HepG2 (cell line): ENCODE data around the gene DRAXIN. TPM values are rescaled to one million over a fixed set of nuclear protein-coding genes. Genes with fewer than 3 reads are reported as not detected.

Experiments used
- AGO2 ChIP-seq: fragments of 200-400 bp; formaldehyde crosslinking; optimal IDR thresholded peaks from 2 replicates; pipeline ENCODE3; 2017; ENCODE audit warnings: mild to moderate bottlenecking, low read depth, low read length, moderate library complexity
- AHR ChIP-seq: IDR thresholded peaks from 2 replicates; pipeline ENCODE4 v1.6.1; 2018; ENCODE audit warnings: missing genetic modification reagents, missing compliant biosample characterization
- CCAR2 ChIP-seq: fragments of 200-400 bp; formaldehyde crosslinking; optimal IDR thresholded peaks from 2 replicates; pipeline ENCODE3; 2018; ENCODE audit warnings: low read depth, mild to moderate bottlenecking, low read length, moderate library complexity
- CEBPB ChIP-seq: IDR thresholded peaks from 2 replicates; pipeline ENCODE4 v1.6.1; 2011; ENCODE audit warnings: low read depth, low read length, improper control_type of control experiment, borderline replicate concordance
- E2F2 ChIP-seq: sonication (generic); formaldehyde crosslinking; IDR thresholded peaks from 2 replicates; pipeline ENCODE4 v1.4.0; 2020; ENCODE audit warnings: missing genetic modification reagents, borderline replicate concordance
- ELF3 ChIP-seq: IDR thresholded peaks from 2 replicates; pipeline ENCODE4 v1.6.1; 2016; ENCODE audit warnings: missing genetic modification reagents, missing compliant biosample characterization
- FOXA1 ChIP-seq, 2 experiments: fragments of 450-650 bp in 1 of 2; sonication (generic) in 1 of 2; formaldehyde crosslinking in 1 of 2; IDR thresholded peaks; 2 replicates each; pipeline versions ENCODE4 v1.4.0 to v1.6.1; 2016 to 2020; ENCODE audit warnings: missing genetic modification reagents in 1 of 2
- HIC2 ChIP-seq: sonication (generic); formaldehyde crosslinking; IDR thresholded peaks from 2 replicates; pipeline ENCODE4 v1.9.0; 2022; ENCODE audit warnings: low read depth, missing genetic modification reagents
- MAZ ChIP-seq, 2 experiments: sonication (generic) in 1 of 2; formaldehyde crosslinking in 1 of 2; IDR thresholded peaks; 2 replicates each; pipeline versions ENCODE4 v1.5.0 to v1.6.1; 2012 to 2020; ENCODE audit warnings: low read depth in 2 of 2, mild to moderate bottlenecking in 2 of 2, borderline replicate concordance in 1 of 2, improper control_type of control experiment in 1 of 2, low read length in 1 of 2, missing genetic modification reagents in 1 of 2, moderate library complexity in 1 of 2
- MIER2 ChIP-seq: IDR thresholded peaks from 2 replicates; pipeline ENCODE4 v1.6.1; 2016; ENCODE audit warnings: missing biosample characterization, missing genetic modification reagents
- NCOA2 ChIP-seq: sonication (generic); formaldehyde crosslinking; IDR thresholded peaks from 2 replicates; pipeline ENCODE4 v1.8.0; 2022; ENCODE audit warnings: inconsistent platforms
- PBX2 ChIP-seq: IDR thresholded peaks from 2 replicates; pipeline ENCODE4 v1.6.1; 2016; ENCODE audit warnings: control low read depth
- RARA ChIP-seq: IDR thresholded peaks from 2 replicates; pipeline ENCODE4 v1.6.1; 2016; ENCODE audit warnings: missing genetic modification reagents, missing compliant biosample characterization
- RBM39 ChIP-seq: fragments of 200-400 bp; formaldehyde crosslinking; IDR thresholded peaks from one replicate; pipeline ENCODE4 v1.6.1; 2018; ENCODE audit warnings: antibody characterized with exemption, mild to moderate bottlenecking, low read depth, low read length; ENCODE audit not compliant: poor library complexity, severe bottlenecking
- RNF2 ChIP-seq: fragments of 450-650 bp; conservative IDR thresholded peaks from 2 replicates; pipeline ENCODE4 v1.6.1; 2016; ENCODE audit warnings: low read depth
- SIN3A ChIP-seq: IDR thresholded peaks from 2 replicates; pipeline ENCODE4 v1.6.1; 2011; ENCODE audit warnings: low read depth, mild to moderate bottlenecking, control low read depth, low read length, borderline replicate concordance
- SRSF4 ChIP-seq: fragments of 200-400 bp; formaldehyde crosslinking; IDR thresholded peaks from one replicate; pipeline ENCODE4 v1.6.1; 2018; ENCODE audit warnings: mild to moderate bottlenecking, low read depth, low read length, moderate library complexity; ENCODE audit not compliant: poor library complexity, severe bottlenecking
- STAG1 ChIP-seq: sonication (generic); formaldehyde crosslinking; IDR thresholded peaks from 2 replicates; pipeline ENCODE4 v1.4.0; 2020; ENCODE audit warnings: missing genetic modification reagents
- THYN1 ChIP-seq: sonication (generic); formaldehyde crosslinking; IDR thresholded peaks from 2 replicates; pipeline ENCODE4 v1.8.1; 2023; ENCODE audit warnings: low read depth, mild to moderate bottlenecking, moderate library complexity, missing genetic modification reagents, borderline replicate concordance
- ZNF207 ChIP-seq: fragments of 450-650 bp; IDR thresholded peaks from 2 replicates; pipeline ENCODE4 v1.6.1; 2016; ENCODE audit warnings: antibody characterized with exemption, borderline replicate concordance
- ZNF382 ChIP-seq: sonication (generic); formaldehyde crosslinking; IDR thresholded peaks from 2 replicates; pipeline ENCODE4 v1.5.0; 2020; ENCODE audit warnings: missing genetic modification reagents, mild to moderate bottlenecking, borderline replicate concordance
- polyA plus RNA-seq, 8 experiments: library from polyadenylated mRNA; depleted of rRNA in 3 of 8; stranded (reverse) in 7 of 8; unstranded in 1 of 8; fragments of >200 nt; fragmentation: Illumina TruSeq in 4 of 8; extraction: Trizol in 4 of 8; gene quantifications; 2 replicates each; pipeline versions ENCODE4 v1.2.1 to v1.2.3, GENCODE V29; 2011 to 2016; ENCODE audit warnings: low read depth in 4 of 8, missing spikeins in 1 of 8, mixed read lengths in 1 of 8; ENCODE audit not compliant: insufficient read depth in 1 of 8
- total RNA-seq, 5 experiments: library from RNA; depleted of rRNA; stranded (reverse); fragments of >200 nt; fragmentation: Illumina TruSeq; extraction: Trizol; gene quantifications; 2 replicates each; pipeline ENCODE4 v1.2.3, GENCODE V29; 2016; ENCODE audit warnings: low read depth in 1 of 5
- TF ChIP-seq, protein P1 (sequence below): sonication (generic); formaldehyde crosslinking; IDR thresholded peaks from 2 replicates; pipeline ENCODE4 v1.8.1; 2023; ENCODE audit warnings: missing genetic modification reagents, mild to moderate bottlenecking, borderline replicate concordance
- TF ChIP-seq, protein P2 (sequence below): sonication (generic); formaldehyde crosslinking; IDR thresholded peaks from 2 replicates; pipeline ENCODE4 v1.5.0; 2020; ENCODE audit warnings: missing genetic modification reagents

The DRAXIN gene
- total and polyA plus RNA-seq, 2 of the 13 experiments (the other 11 are each of a cell fraction or from before 2014, with no cell fraction given): 0.02 TPM; not detected in 1

- TF ChIP-seq FOXA1 (IDR thresholded peaks at IDR 0.05) (no peak), FOXA1 (CRISPR knock-in tag; IDR thresholded peaks at IDR 0.05) (no peak), SRSF4 (no peak), E2F2 (no peak), AGO2 (peak; percentile 73), RBM39 (peak; percentile 82), STAG1 (CRISPR knock-in tag) (peak; percentile 40), ZNF207 (no peak), AHR (no peak), RARA (CRISPR knock-in tag) (0 out of 2 replicates have a peak, but pooled peaks have one; percentile 33), THYN1 (CRISPR knock-in tag) (no peak), CEBPB (no peak), RNF2 (no peak), PBX2 (CRISPR knock-in tag) (no peak), MIER2 (CRISPR knock-in tag) (0 out of 2 replicates have a peak, but pooled peaks have one; percentile 31), HIC2 (CRISPR knock-in tag) (no peak), ZNF382 (CRISPR knock-in tag) (no peak), SIN3A (peak; percentile 46; the same call in 1 of the 2 replicates), CCAR2 (peak; percentile 68), NCOA2 (CRISPR knock-in tag) (no peak), ELF3 (CRISPR knock-in tag) (peak; percentile 43; the same call in 1 of the 2 replicates), MAZ (IDR thresholded peaks at IDR 0.05; ENCODE audit: borderline replicate concordance, low read depth, low read length) (no peak), MAZ (CRISPR knock-in tag; IDR thresholded peaks at IDR 0.05; ENCODE audit: low read depth) (0 out of 2 replicates have a peak, but pooled peaks have one; percentile 57)
- TF ChIP-seq, protein P1, sequence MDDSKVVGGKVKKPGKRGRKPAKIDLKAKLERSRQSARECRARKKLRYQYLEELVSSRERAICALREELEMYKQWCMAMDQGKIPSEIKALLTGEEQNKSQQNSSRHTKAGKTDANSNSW: no peak
- TF ChIP-seq, protein P2, sequence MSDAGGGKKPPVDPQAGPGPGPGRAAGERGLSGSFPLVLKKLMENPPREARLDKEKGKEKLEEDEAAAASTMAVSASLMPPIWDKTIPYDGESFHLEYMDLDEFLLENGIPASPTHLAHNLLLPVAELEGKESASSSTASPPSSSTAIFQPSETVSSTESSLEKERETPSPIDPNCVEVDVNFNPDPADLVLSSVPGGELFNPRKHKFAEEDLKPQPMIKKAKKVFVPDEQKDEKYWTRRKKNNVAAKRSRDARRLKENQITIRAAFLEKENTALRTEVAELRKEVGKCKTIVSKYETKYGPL: no peak
Observed at GRCh38 chr1:11653101-11653860, 38.2 kb upstream of the DRAXIN start (continued).
